HepG2 (cell line): Measurements from ENCODE around the gene BRD2. TPM values are rescaled to one million over a fixed set of nuclear protein-coding genes. Genes with fewer than 3 reads are reported as not detected.

Experiments
- ATAC-seq: fragments of 200-7000 bp; cut with Tn5 transposase; 3 replicates; pipeline ENCODE4 v1.9.1; 2020; ENCODE audit warnings: mild to moderate bottlenecking, moderate library complexity
- BruUV-seq: library from RNA; stranded (reverse); fragments of 400-500 nt; replicated peaks from 2 replicates; lab custom pipeline; 2021; lab: Mats Ljungman, UMichigan
- CTCF ChIA-PET: fragments of 300-600 bp; formaldehyde crosslinking; extraction: SDS; loops from one replicate; lab custom pipeline; 2021; ENCODE audit warnings: low total read pairs, inconsistent platforms, low intra/inter-chr PET ratio; lab: Yijun Ruan, JAX
- POLR2A ChIA-PET: fragments of 350-600 bp; sonication (Branson Sonifier 250); formaldehyde crosslinking; loops from one replicate; lab custom pipeline; 2020; ENCODE audit warnings: antibody characterized with exemption, inconsistent platforms; lab: Yijun Ruan, JAX
- DNase-seq: peaks from one replicate; pipeline ENCODE4 v3.0.0-alpha.2; 2015; ENCODE audit warnings: low spot score
- FAIRE-seq: peaks from 3 replicates; lab custom pipeline; 2011; peaks lifted over from hg19 to GRCh38; lab: Jason Lieb, UNC
- H2AFZ ChIP-seq: one replicate; pipeline ENCODE4 v1.6.1; 2011; ENCODE audit warnings: low read length, inconsistent platforms
- H3K27ac ChIP-seq: fragments of 300-600 bp; 3 replicates; pipeline ENCODE4 v1.8.0; 2011; ENCODE audit warnings: mixed run types, mild to moderate bottlenecking, mixed read lengths, low read length, inconsistent platforms; ENCODE audit not compliant: insufficient read depth; ENCODE audit errors: extremely low read length
- H3K27me3 ChIP-seq, 2 experiments: fragments of 200-600 bp in 1 of 2; 2 replicates in 1 of 2; 3 replicates in 1 of 2; pipeline versions ENCODE4 v1.6.0 to v1.8.0; 2011; ENCODE audit warnings: low read length in 2 of 2, mild to moderate bottlenecking in 2 of 2, moderate library complexity in 2 of 2, inconsistent platforms in 1 of 2; ENCODE audit not compliant: insufficient read depth in 2 of 2, control insufficient read depth in 1 of 2
- H3K36me3 ChIP-seq, 2 experiments: fragments of 200-600 bp in 1 of 2; replicated peaks in 1 of 2; 2 replicates in 1 of 2; 3 replicates in 1 of 2; pipeline versions ENCODE4 v1.5.1 to v1.8.0; 2011; ENCODE audit warnings: low read length in 2 of 2, inconsistent platforms in 1 of 2; ENCODE audit not compliant: insufficient read depth in 2 of 2, control insufficient read depth in 1 of 2
- H3K4me1 ChIP-seq: 2 replicates; pipeline ENCODE4 v1.5.1; 2012; ENCODE audit warnings: low read length, inconsistent platforms; ENCODE audit not compliant: insufficient read depth
- H3K4me2 ChIP-seq: 2 replicates; pipeline ENCODE4 v1.6.0; 2011; ENCODE audit warnings: low read depth, low read length, inconsistent platforms
- H3K4me3 ChIP-seq, 3 experiments: fragments of 200-600 bp in 1 of 3; sonication (generic), shearing (Covaris generic) in 1 of 3; replicated peaks in 1 of 3; 2 replicates each; pipeline ENCODE4 v1.5.1; 2011 to 2016; ENCODE audit warnings: low read length in 3 of 3, inconsistent platforms in 2 of 3, low read depth in 2 of 3, mild to moderate bottlenecking in 2 of 3, control low read depth in 1 of 3, mixed read lengths in 1 of 3; ENCODE audit not compliant: insufficient read depth in 1 of 3
- H3K79me2 ChIP-seq: one replicate; pipeline ENCODE4 v1.6.1; 2011; ENCODE audit warnings: low read length, inconsistent platforms; ENCODE audit not compliant: insufficient read depth
- H3K9ac ChIP-seq: 2 replicates; pipeline ENCODE4 v1.6.0; 2011; ENCODE audit warnings: mild to moderate bottlenecking, low read depth, low read length, inconsistent platforms; ENCODE audit not compliant: insufficient read depth
- H3K9me3 ChIP-seq: 2 replicates; pipeline ENCODE4 v1.5.1; 2012; ENCODE audit warnings: mild to moderate bottlenecking, low read length
- H4K20me1 ChIP-seq: 2 replicates; pipeline ENCODE4 v1.6.0; 2011; ENCODE audit warnings: inconsistent platforms, mild to moderate bottlenecking, low read length, moderate library complexity; ENCODE audit not compliant: insufficient read depth
- ATF4 ChIP-seq, 2 experiments: fragments of 450-650 bp in 1 of 2; sonication (generic) in 1 of 2; formaldehyde crosslinking; IDR thresholded peaks; 2 replicates each; pipeline versions ENCODE4 v1.5.0 to v1.8.0; 2020 to 2022; ENCODE audit warnings: mild to moderate bottlenecking in 1 of 2, missing genetic modification reagents in 1 of 2
- ELF1 ChIP-seq: sonication (generic); formaldehyde crosslinking; IDR thresholded peaks from 2 replicates; pipeline ENCODE4 v1.4.0; 2020; ENCODE audit warnings: missing genetic modification reagents
- GLI4 ChIP-seq: sonication (generic); formaldehyde crosslinking; IDR thresholded peaks from 2 replicates; pipeline ENCODE4 v1.5.1; 2020; ENCODE audit warnings: missing genetic modification reagents, mild to moderate bottlenecking, moderate library complexity, borderline replicate concordance
- MXI1 ChIP-seq: IDR thresholded peaks from 3 replicates; pipeline ENCODE4 v1.6.1; 2012; ENCODE audit warnings: low read depth, low read length, inconsistent platforms, borderline replicate concordance
- ZNF761 ChIP-seq: sonication (generic); formaldehyde crosslinking; conservative IDR thresholded peaks from 2 replicates; pipeline ENCODE4 v1.4.0; 2020; ENCODE audit warnings: mild to moderate bottlenecking, missing genetic modification reagents
- ZSCAN29 ChIP-seq: sonication (generic); formaldehyde crosslinking; conservative IDR thresholded peaks from 2 replicates; pipeline ENCODE4 v1.4.0; 2020; ENCODE audit warnings: mild to moderate bottlenecking, missing genetic modification reagents
- WGBS: methylation state at CpG from one replicate; pipeline ENCODE4 v1.1.6; 2017; ENCODE audit warnings: low lambda C conversion rate; 5-methylcytosine and 5-hydroxymethylcytosine counted together
- in situ Hi-C: cut with HindIII; loops from 2 replicates; pipeline ENCODE4 v1.10.0; 2017; ENCODE audit warnings: low pct_unique_long_range_greater_than_20kb; ENCODE audit not compliant: extremely low pct_ligation_motif_present
- intact Hi-C: fragments of 100-400 bp; cut with micrococcal nuclease; formaldehyde crosslinking; loops from one replicate; pipeline ENCODE4 v1.10.0; 2022; ENCODE audit not compliant: unreplicated experiment
- polyA plus RNA-seq, 8 experiments: library from polyadenylated mRNA; depleted of rRNA in 3 of 8; stranded (reverse) in 7 of 8; unstranded in 1 of 8; fragments of >200 nt; fragmentation: Illumina TruSeq in 4 of 8; extraction: Trizol in 4 of 8; gene quantifications; 2 replicates each; pipeline versions ENCODE4 v1.2.1 to v1.2.3, GENCODE V29; 2011 to 2016; ENCODE audit warnings: low read depth in 4 of 8, missing spikeins in 1 of 8, mixed read lengths in 1 of 8; ENCODE audit not compliant: insufficient read depth in 1 of 8
- total RNA-seq, 5 experiments: library from RNA; depleted of rRNA; stranded (reverse); fragments of >200 nt; fragmentation: Illumina TruSeq; extraction: Trizol; gene quantifications; 2 replicates each; pipeline ENCODE4 v1.2.3, GENCODE V29; 2016; ENCODE audit warnings: low read depth in 1 of 5

Gene BRD2
- total and polyA plus RNA-seq, 2 of the 13 experiments (the other 11 are each of a cell fraction or from before 2014, with no cell fraction given), result 143 to 202 TPM

- peaks cover 42% of the 10 kb centered on the region for H4K20me1 ChIP-seq
- no peaks in the 10 kb centered on the region for H3K9me3 ChIP-seq
- H3K9ac ChIP-seq, result no peak overlapping the region
- in situ Hi-C loops, result loop anchor here (5.0 kb wide), 1 partner anchor 46 kb away; no protein-coding TSS in a partner anchor
- no peak overlapping the region for H3K27ac ChIP-seq
- ChIA-PET POLR2A (interaction anchor here (0.7 to 10.2 kb wide), 4 partner anchors 12 to 97 kb away, joined by 3 to 305 read pairs (median 11); partner anchors contain the start of gene BRD2), CTCF (interaction anchor here (2.6 to 7.2 kb wide), 2 partner anchors 49 to 97 kb away, joined by 48 to 103 read pairs; no protein-coding TSS in a partner anchor)
- no peak overlapping the region for H2AFZ ChIP-seq
- H3K4me1 ChIP-seq, result peaks cover 3% of the 10 kb centered on the region; the same call in 1 of the 2 replicates
- no peak overlapping the region for H3K4me2 ChIP-seq
- H3K4me3 ChIP-seq, result no peak overlapping the region
- FAIRE-seq (no peak), DNase-seq (no peak), ATAC-seq (peak; percentile 45)
- H3K36me3 ChIP-seq, result peaks cover 18 to 26% of the 10 kb centered on the region in 2 experiments
- BruUV-seq, result no TSS peak
- no peak for TF ChIP-seq MXI1
- no peak for TF ChIP-seq ELF1 (CRISPR knock-in tag)
- TF ChIP-seq ZSCAN29, result no peak
- TF ChIP-seq GLI4 (CRISPR knock-in tag), result no peak
- intact Hi-C loops, result no loop called here
- H3K79me2 ChIP-seq, result no peaks in the 10 kb centered on the region
- peaks cover 0 to 6% of the 10 kb centered on the region in 2 experiments; a peak in 2 of 5 replicates for H3K27me3 ChIP-seq
- 0% methylated on average over 1 of the region's 1 CpG for WGBS
Measured at GRCh38 chr6:32983493-32983848, 15.1 kb downstream of the BRD2 start.

GRCh38 chr6:32983964-32984621 is 15.7 kb downstream of the BRD2 start:
- peaks cover 36% of the 10 kb centered on the region for H4K20me1 ChIP-seq
- TF ChIP-seq ATF4 (CRISPR knock-in tag; IDR thresholded peaks at IDR 0.05) (0 out of 4 replicates have a peak, but pooled peaks of 1 of the 2 experiments have one; percentile 15), ZNF761 (CRISPR knock-in tag) (no peak)
- H3K4me3 ChIP-seq, result no peak overlapping the region
- POLR2A ChIA-PET, result interaction anchor here (0.7 to 10.2 kb wide), 5 partner anchors 12 to 90 kb away, joined by 3 to 305 read pairs (median 15); partner anchors contain the start of gene BRD2
- in situ Hi-C loops (loop anchor here (5.0 kb wide), 1 partner anchor 47 kb away; no protein-coding TSS in a partner anchor), intact Hi-C loops (no loop called here)
- CTCF ChIA-PET, result interaction anchor here (0.7 to 7.2 kb wide), 6 partner anchors 31 to 101 kb away, joined by 3 to 103 read pairs (median 8); partner anchors contain the start of gene HLA-DMA
- H3K4me1 ChIP-seq, result no peaks in the 10 kb centered on the region
- DNase-seq, result no peak
- no peak for FAIRE-seq
- WGBS, result 39% methylated on average over 3 of the region's 3 CpGs
- peak; percentile 34 for ATAC-seq
- no peak overlapping the region for H3K27ac ChIP-seq
- H3K79me2 ChIP-seq, result no peaks in the 10 kb centered on the region
- no TSS peak for BruUV-seq
- peaks cover 15 to 20% of the 10 kb centered on the region in 2 experiments for H3K36me3 ChIP-seq
- H2AFZ ChIP-seq, result no peak overlapping the region
- no peak overlapping the region for H3K9ac ChIP-seq
- H3K9me3 ChIP-seq, result no peaks in the 10 kb centered on the region
- H3K4me2 ChIP-seq, result no peak overlapping the region
- H3K27me3 ChIP-seq, result peaks cover 0 to 6% of the 10 kb centered on the region in 2 experiments; a peak in 2 of 5 replicates
